ACHN (cell line): Measurements from ENCODE around the gene GRID1.

Source experiments
- DNase-seq: peaks from one replicate; pipeline ENCODE4 v3.0.0-alpha.2; 2015
- in situ Hi-C: cut with HindIII; loops from 2 replicates; pipeline ENCODE4 v1.10.0; 2017; ENCODE audit warnings: low sequenced_read_pairs, low pct_ligation_motif_present, low pct_unique_long_range_greater_than_20kb

GRID1 gene

DNA sequence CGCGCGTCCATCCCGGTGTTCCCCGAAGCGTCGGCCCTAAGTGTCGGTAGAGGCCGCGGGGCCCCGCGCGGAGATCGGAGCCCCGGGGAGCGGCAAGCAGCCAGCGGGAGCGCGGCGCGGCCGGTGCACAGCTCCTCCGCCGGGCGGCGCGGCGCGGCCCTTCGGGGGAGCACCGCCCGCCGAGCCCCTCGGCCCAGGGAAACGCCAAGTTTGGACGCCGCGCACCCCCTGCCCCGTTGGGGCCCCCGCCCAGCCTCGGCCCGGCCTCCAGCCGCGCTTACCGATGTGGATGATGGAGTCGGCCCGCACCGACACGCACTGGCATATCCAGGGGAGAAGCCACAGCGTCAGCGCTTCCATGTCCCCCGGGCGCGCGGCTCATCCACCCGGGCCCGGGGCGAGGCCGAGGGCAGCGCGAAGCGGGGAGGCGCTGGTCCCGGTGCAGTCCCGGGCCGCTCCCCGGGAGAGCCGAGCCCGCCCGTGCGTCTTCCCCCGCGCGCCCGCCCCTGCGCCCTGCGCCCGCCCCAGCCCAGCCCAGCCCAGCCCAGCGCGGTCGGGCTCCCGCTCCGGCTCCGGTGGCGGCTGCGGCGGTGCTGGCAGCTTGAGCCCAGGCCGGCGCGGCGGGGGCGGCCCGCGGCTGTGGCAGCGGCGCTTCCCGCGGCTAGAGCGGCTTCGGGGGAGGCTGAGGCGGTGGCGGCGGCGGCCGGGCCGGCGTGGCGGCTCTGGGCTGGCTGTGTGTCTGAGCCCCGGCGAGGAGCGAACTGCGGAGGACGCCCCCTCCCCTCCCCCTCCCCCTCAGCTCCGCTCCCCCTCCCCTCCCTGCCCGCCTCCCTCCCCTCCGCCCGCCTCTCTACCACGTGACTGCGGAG is at the start of gene GRID1:
Gene GRID1, minus strand, starts transcription at position 763 of the 869 bp plus-strand sequence.
- DNase-seq, result no peak
- in situ Hi-C loops, result no loop called here

- no peak for DNase-seq
- in situ Hi-C loops, result no loop called here
These were observed 49.0 kb upstream of the GRID1 start for GRCh38 chr10:86415583-86415982.

- DNase-seq, result no peak
- in situ Hi-C loops, result no loop called here
These were observed 48.5 kb upstream of the GRID1 start for GRCh38 chr10:86415116-86415515.

DNA sequence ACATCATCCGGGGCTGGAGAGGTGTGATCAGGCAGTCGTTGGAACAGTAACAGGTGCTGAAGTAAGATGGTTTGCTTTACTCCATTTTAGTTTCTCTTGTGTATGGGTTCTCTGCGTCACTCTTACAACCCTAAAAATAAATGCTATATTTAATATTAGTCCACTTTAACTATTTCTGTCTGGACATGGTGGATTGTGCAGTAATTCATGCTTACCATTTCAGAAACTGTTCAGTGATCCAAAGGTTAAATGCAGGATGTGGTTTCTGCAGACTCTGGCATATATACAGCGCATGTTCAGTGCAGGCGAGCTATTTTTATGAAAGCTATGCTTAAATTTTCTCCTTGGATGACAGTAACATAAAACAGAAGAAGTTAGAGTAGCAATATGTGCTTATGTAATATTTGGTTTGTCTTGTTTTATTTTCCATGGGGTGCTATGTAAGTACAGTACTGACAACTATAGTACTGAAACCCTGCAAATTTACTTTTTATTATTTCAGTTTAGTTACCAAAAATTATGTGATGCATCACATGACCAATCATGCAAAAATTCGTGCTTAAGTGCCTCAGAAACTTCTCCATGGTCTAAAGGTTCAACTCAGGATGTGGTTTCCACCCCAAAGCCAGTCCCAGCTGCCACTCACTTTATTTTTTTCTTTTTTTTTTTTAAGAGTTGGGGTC is 46.6 kb upstream of the GRID1 start:
- peak; percentile 66 for DNase-seq
- in situ Hi-C loops, result no loop called here

GRCh38 chr10:86411852-86412560 is 45.4 kb upstream of the GRID1 start:
- in situ Hi-C loops, result no loop called here
- DNase-seq, result no peak

- DNase-seq, result no peak
- in situ Hi-C loops, result no loop called here
These were observed 44.8 kb upstream of the GRID1 start for GRCh38 chr10:86411281-86411841.

- in situ Hi-C loops, result no loop called here
These were observed 44.0 kb upstream of the GRID1 start for GRCh38 chr10:86410542-86411124.

DNA sequence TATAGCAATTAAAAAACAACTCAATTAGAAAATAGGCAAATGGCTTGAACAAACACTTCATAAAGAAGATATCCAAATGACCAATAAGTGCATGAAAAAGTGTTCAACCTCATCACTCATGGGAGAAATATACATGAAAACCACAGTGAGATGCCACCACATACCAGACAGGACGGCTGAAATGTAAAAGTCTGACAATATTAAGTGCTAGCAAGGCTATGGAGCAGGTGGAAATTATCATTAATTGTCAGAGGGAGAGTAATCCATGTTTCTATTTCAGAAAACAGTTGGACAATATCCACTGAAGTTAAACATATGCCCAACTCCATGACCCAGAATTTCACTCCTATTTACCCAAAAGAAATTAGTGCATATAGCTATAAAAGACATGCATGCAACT is 42.6 kb upstream of the GRID1 start:
- no peak for DNase-seq
- in situ Hi-C loops, result no loop called here

More at GRCh38 chr10:86410542-86411124, 44.0 kb upstream of the GRID1 start:
- no peak for DNase-seq

DNA sequence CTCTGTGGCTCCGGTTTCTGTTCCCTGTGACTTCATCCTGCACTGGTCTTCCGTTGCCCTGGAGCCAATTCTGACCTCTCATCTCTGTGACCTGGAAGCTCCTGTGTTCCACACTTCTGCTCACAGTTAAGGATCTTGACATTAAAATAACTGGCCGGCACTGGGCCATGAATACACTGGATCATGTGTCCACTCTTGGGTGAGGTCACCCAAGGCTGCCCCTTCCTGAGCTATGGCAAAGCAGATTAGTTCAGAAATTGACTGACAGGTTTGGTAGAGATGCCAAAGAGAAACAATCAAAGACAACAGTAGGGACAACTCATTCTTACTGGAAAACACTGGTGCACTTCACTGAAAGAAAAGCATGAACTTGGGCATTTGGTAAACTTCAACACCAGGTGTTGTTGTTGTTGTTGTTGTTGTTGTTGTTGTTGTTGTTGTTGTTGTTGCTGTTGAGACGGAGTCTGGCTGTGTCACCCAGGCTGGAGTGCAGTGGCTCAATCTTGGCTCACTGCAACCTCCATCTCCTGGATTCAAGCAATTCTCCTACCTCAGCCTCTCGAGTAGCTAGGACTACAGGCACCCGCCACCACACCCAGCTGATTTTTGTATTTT is 36.7 kb upstream of the GRID1 start:
- peak; percentile 72 for DNase-seq
- in situ Hi-C loops, result no loop called here

DNA sequence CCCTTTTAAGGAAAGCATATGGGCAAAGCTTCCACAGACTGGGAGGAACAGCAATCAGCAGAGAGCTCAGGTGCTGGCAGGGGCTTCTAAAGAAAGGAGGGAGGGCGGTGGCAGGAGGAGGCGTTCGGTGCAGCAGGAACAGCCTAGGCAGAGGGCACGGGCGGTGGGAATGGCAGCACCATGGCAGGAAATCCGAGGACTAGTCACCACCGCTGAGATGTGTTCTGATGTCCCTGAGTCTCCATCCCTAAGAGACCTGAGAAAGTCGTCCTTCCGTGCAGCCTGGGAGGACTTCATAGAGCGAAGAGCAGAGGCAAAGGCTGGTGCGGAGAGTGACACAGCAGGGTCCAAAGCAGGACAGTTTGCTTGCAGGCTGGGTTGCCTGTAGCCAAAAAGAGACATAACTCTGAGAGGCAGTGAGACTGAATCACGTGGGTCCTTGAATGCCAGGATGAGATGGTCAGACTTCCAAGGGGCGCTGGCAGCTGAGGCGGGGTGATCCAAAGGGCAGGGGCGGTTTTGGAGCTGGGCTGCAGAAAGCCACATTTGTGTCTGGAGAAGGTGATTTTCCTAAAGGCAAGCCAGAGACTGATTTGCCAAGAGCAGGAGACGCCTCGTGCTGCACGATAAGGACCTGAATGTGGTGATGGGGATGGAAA is 35.8 kb upstream of the GRID1 start:
- in situ Hi-C loops, result no loop called here
- peak; percentile 30 for DNase-seq

DNA sequence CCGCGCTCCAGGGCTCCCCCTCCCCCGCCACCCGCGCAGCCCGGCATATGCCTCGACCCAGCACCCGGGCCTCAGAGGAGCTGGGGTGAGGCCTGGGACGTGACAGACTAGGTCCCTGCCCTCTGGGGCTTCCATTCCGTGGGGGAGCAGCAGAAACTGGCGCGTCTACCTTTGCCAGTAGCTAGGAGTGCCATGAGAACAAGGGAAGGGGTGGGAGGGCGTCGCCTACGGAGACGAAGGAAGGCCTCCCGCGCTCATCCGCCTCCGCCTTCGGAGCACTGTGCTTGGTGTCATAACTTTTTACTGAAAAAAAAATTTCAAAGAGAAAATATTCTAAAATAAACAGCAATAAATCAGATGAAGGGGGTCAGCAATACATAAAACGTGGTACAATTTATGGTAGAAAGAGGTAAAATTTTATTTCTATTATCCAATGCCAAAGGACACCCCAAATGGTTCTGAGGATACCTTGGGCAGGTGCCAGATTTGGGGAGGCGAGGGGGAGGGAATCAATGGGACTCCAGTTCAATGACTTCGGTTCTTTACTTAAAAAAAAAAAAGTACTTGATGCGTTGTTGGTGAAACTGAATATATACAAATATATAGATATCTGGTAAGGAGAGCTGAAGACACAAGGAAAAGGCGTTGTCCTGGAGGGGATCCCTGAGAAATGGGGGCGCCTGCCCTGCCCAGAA is 35.1 kb upstream of the GRID1 start:
- in situ Hi-C loops, result no loop called here
- DNase-seq, result no peak

GRCh38 chr10:86400705-86401587 is 34.4 kb upstream of the GRID1 start:
- in situ Hi-C loops, result no loop called here
- peak; percentile 56 for DNase-seq

DNA sequence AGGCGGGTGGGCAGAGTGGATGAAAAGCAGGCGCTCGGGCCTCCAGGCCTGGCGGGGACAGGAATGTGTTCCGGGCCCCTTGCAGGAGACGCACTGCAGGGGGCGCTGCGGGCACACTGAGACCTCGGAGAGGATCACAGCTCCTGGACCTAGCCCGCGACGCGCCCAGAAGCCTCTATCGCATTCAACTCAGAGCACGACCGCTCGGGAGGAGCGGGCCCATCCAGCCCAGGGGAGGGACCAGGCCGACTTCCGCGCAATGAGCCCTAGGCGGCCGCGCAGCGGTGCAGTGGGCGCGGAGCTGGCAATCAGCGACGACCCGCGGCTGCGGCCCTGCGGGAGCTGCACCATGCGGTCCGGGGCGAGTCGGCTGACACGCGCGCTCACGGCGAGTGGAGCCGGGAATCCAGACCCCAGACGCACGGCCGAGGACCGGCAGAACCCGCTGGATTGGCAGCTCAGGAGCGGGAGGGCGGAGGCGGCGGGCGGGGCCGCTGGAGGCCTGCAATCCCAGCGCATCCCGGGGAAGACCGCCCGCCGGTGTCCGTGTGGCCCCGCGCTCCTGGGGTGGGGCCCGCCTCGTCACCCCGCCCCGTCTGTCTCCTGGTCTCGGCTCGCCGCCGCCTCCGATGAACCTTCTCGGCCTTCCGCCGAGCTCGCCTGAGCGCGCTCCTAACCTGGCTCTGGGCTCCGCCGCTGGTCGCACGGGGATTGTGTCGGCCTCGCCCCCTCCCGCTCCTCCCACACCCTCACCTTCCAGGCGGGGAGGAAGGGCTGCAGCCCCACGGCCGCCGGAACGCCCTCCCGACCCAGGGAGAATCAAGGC is 33.5 kb upstream of the GRID1 start:
- in situ Hi-C loops, result no loop called here
- peak; percentile 98 for DNase-seq

- DNase-seq, result no peak
- in situ Hi-C loops, result no loop called here
These were observed 32.9 kb upstream of the GRID1 start for GRCh38 chr10:86399514-86399878.

- in situ Hi-C loops, result no loop called here
- no peak for DNase-seq
These were observed 30.5 kb upstream of the GRID1 start for GRCh38 chr10:86397120-86397519.
